Keratinocyte (primary cell): ENCODE measurements around the gene ALCAM. TPM values are rescaled to one million over a fixed set of nuclear protein-coding genes. Genes with fewer than 3 reads are reported as not detected.

Experiments used
- DNase-seq: peaks from one replicate; pipeline ENCODE4 v3.0.0-alpha.2; 2011; ENCODE audit warnings: low read depth, missing footprints, low spot score
- FAIRE-seq: peaks from 2 replicates; lab custom pipeline; 2011; peaks lifted over from hg19 to GRCh38; lab: Jason Lieb, UNC
- H2AFZ ChIP-seq: 2 replicates; pipeline ENCODE4 v1.6.0; 2012; ENCODE audit warnings: low read length, control low read depth, inconsistent platforms; ENCODE audit not compliant: control insufficient read depth
- H3K27ac ChIP-seq: 2 replicates; pipeline ENCODE4 v1.5.1; 2011; ENCODE audit warnings: low read length; ENCODE audit not compliant: control insufficient read depth, insufficient read depth
- H3K27me3 ChIP-seq: 3 replicates; pipeline ENCODE4 v1.6.0; 2011; ENCODE audit warnings: low read length; ENCODE audit not compliant: control insufficient read depth, insufficient read depth; ENCODE audit errors: extremely low read depth
- H3K36me3 ChIP-seq, 2 experiments: 2 replicates in 1 of 2; 3 replicates in 1 of 2; pipeline ENCODE4 v1.5.1; 2011; ENCODE audit warnings: low read length in 2 of 2, mild to moderate bottlenecking in 1 of 2; ENCODE audit not compliant: control insufficient read depth in 2 of 2, insufficient read depth in 2 of 2; ENCODE audit errors: extremely low read depth in 1 of 2
- H3K4me1 ChIP-seq: 3 replicates; pipeline ENCODE4 v1.5.1; 2011; ENCODE audit warnings: low read length; ENCODE audit not compliant: control insufficient read depth, insufficient read depth; ENCODE audit errors: extremely low read depth
- H3K4me2 ChIP-seq: 3 replicates; pipeline ENCODE4 v1.6.0; 2011; ENCODE audit warnings: low read depth, low read length; ENCODE audit not compliant: control insufficient read depth, insufficient read depth; ENCODE audit errors: extremely low read depth
- H3K4me3 ChIP-seq, 3 experiments: fragments of 200-600 bp in 1 of 3; sonication (generic) in 1 of 3; 2 replicates in 2 of 3; 3 replicates in 1 of 3; pipeline ENCODE4 v1.5.1; 2011 to 2016; ENCODE audit warnings: low read length in 3 of 3, mild to moderate bottlenecking in 3 of 3, control low read depth in 2 of 3, inconsistent platforms in 1 of 3, low read depth in 1 of 3, mixed read lengths in 1 of 3, mixed run types in 1 of 3, moderate library complexity in 1 of 3; ENCODE audit not compliant: control insufficient read depth in 2 of 3, insufficient read depth in 2 of 3; ENCODE audit errors: extremely low read depth in 1 of 3
- H3K79me2 ChIP-seq: 2 replicates; pipeline ENCODE4 v1.6.0; 2012; ENCODE audit warnings: low read length; ENCODE audit not compliant: control insufficient read depth, insufficient read depth
- H3K9ac ChIP-seq: 3 replicates; pipeline ENCODE4 v1.6.0; 2011; ENCODE audit warnings: low read length; ENCODE audit not compliant: control insufficient read depth, insufficient read depth; ENCODE audit errors: extremely low read depth
- H3K9me1 ChIP-seq: 3 replicates; pipeline ENCODE4 v1.6.0; 2011; ENCODE audit warnings: low read length; ENCODE audit not compliant: control insufficient read depth, insufficient read depth; ENCODE audit errors: extremely low read depth
- H3K9me3 ChIP-seq: 2 replicates; pipeline ENCODE4 v1.5.1; 2012; ENCODE audit warnings: low read depth, low read length; ENCODE audit not compliant: control insufficient read depth
- H4K20me1 ChIP-seq: 3 replicates; pipeline ENCODE4 v1.6.0; 2011; ENCODE audit warnings: low read length; ENCODE audit not compliant: control insufficient read depth, insufficient read depth; ENCODE audit errors: extremely low read depth
- CTCF ChIP-seq, 3 experiments: IDR thresholded peaks in 1 of 3; conservative IDR thresholded peaks in 1 of 3; optimal IDR thresholded peaks in 1 of 3; 2 replicates in 2 of 3; 3 replicates in 1 of 3; pipeline versions ENCODE3 to v1.5.1; 2011; ENCODE audit warnings: low read length in 3 of 3, mild to moderate bottlenecking in 3 of 3, moderate library complexity in 2 of 3, control low read depth in 1 of 3, inconsistent platforms in 1 of 3; ENCODE audit not compliant: insufficient read depth in 2 of 3; ENCODE audit errors: extremely low read depth in 1 of 3
- EZH2 ChIP-seq: IDR thresholded peaks from one replicate; pipeline ENCODE4 v1.6.1; 2012; ENCODE audit warnings: inconsistent platforms, mild to moderate bottlenecking, low read length, moderate library complexity
- dilution Hi-C: fragments of 300-500 bp; cut with MboI; formaldehyde crosslinking; loops from one replicate; pipeline ENCODE4 v1.7.0; 2020; ENCODE audit warnings: low sequenced_read_pairs; ENCODE audit not compliant: extremely low pct_ligation_motif_present
- polyA plus RNA-seq, 5 experiments: library from polyadenylated mRNA; depleted of rRNA in 3 of 5; stranded (reverse) in 3 of 5; stranded (forward) in 1 of 5; unstranded in 1 of 5; fragments of >200 nt; gene quantifications; 1 replicate in 1 of 5; 2 replicates in 3 of 5; 3 replicates in 1 of 5; pipeline versions ENCODE4 v1.2.1 to v1.2.3, GENCODE V29; 2011 to 2012; ENCODE audit warnings: missing spikeins in 2 of 5, low read depth in 1 of 5, low replicate concordance in 1 of 5

Gene ALCAM
- polyA plus RNA-seq, 1 donor (not counting 4 experiments of a cell fraction or from before 2014, with no cell fraction given), result 71.3 TPM

- no peak overlapping the region for H3K9ac ChIP-seq
- peaks cover 67% of the 10 kb centered on the region for H3K79me2 ChIP-seq
- H4K20me1 ChIP-seq, result no peaks in the 10 kb centered on the region
- H3K4me1 ChIP-seq, result peaks cover 24% of the 10 kb centered on the region
- DNase-seq (no peak), FAIRE-seq (no peak)
- H3K27me3 ChIP-seq, result no peaks in the 10 kb centered on the region
- H3K27ac ChIP-seq, result peak overlapping the region; percentile 78
- no peak for TF ChIP-seq CTCF (optimal IDR thresholded peaks at IDR 0.05 in 1 of 3, IDR thresholded peaks at IDR 0.05 in 1 of 3, conservative IDR thresholded peaks at IDR 0.05 in 1 of 3; ENCODE audit: extremely low read depth in 1 of 3, insufficient read depth in 2 of 3, low read length in 3 of 3)
- TF ChIP-seq EZH2, result no peak
- dilution Hi-C loops, result no loop called here
- no peaks in the 10 kb centered on the region for H3K9me3 ChIP-seq
- H3K4me3 ChIP-seq, result no peak overlapping the region
- no peak overlapping the region for H3K4me2 ChIP-seq
- no peak overlapping the region for H2AFZ ChIP-seq
- no peaks in the 10 kb centered on the region for H3K9me1 ChIP-seq
- no peaks in the 10 kb centered on the region for H3K36me3 ChIP-seq
Measured at GRCh38 chr3:105385819-105386508, 19.3 kb downstream of the ALCAM start.

- Histone ChIP-seq H3K4me1 (peaks cover 24% of the 10 kb centered on the region), H3K9me1 (no peaks in the 10 kb centered on the region), H3K36me3 (no peaks in the 10 kb centered on the region), H2AFZ (no peak overlapping the region), H3K27me3 (no peaks in the 10 kb centered on the region), H3K4me3 (peak overlapping the region in 2 of 3 experiments; percentile 42 to 54), H3K4me2 (peak overlapping the region; percentile 49), H3K9me3 (no peaks in the 10 kb centered on the region), H4K20me1 (no peaks in the 10 kb centered on the region), H3K9ac (peak overlapping the region; percentile 57), H3K27ac (peak overlapping the region; percentile 78), H3K79me2 (peaks cover 73% of the 10 kb centered on the region)
- dilution Hi-C loops, result no loop called here
- TF ChIP-seq EZH2 (no peak), CTCF (optimal IDR thresholded peaks at IDR 0.05 in 1 of 3, IDR thresholded peaks at IDR 0.05 in 1 of 3, conservative IDR thresholded peaks at IDR 0.05 in 1 of 3; ENCODE audit: extremely low read depth in 1 of 3, insufficient read depth in 2 of 3, low read length in 3 of 3) (no peak)
- no peak for DNase-seq
- peak; percentile 79 for FAIRE-seq
Measured at GRCh38 chr3:105387122-105387751, 20.5 kb downstream of the ALCAM start.
